ENCODE data around the gene SERPINA6. TPM values are rescaled to one million over a fixed set of nuclear protein-coding genes. Genes with fewer than 3 reads are reported as not detected.

Gene SERPINA6
- total RNA-seq, 1 experiment from 2014 or later: not detected

GRCh38 chr14:94304243-94304642 lies 18.9 kb downstream of the SERPINA6 start:
- no peaks in the 10 kb centered on the region for H3K9me3 ChIP-seq (ENCODE audit: control insufficient read depth, insufficient read depth, low read depth, low read length)
- H3K36me3 ChIP-seq (ENCODE audit: control insufficient read depth, insufficient read depth, low read length): no peaks in the 10 kb centered on the region
- H3K4me3 ChIP-seq (ENCODE audit: low read depth in 2 of 2, low read length in 2 of 2): no peak overlapping the region
- in situ Hi-C loops (cut with HindIII; ENCODE audit: low pct_unique_long_range_greater_than_20kb, low sequenced_read_pairs): no loop called here
- POLR2A ChIA-PET: no interaction called here
- no peaks in the 10 kb centered on the region for H3K4me1 ChIP-seq (ENCODE audit: control insufficient read depth, insufficient read depth, low read length)
- intact Hi-C loops (cut with micrococcal nuclease; ENCODE audit: unreplicated experiment): no loop called here
- CTCF ChIA-PET: no interaction called here
- no TSS peak for BruUV-seq (replicated peaks)
- ATAC-seq (no peak), DNase-seq (ENCODE audit: low read depth, low spot score) (no peak)
- H3K27ac ChIP-seq (ENCODE audit: low read length): no peak overlapping the region
- H3K27me3 ChIP-seq (ENCODE audit: control insufficient read depth, insufficient read depth, low read length): no peaks in the 10 kb centered on the region
- no peak for TF ChIP-seq CTCF (IDR thresholded peaks at IDR 0.05)
- no peak for TF ChIP-seq POLR2AphosphoS5 (IDR thresholded peaks at IDR 0.05; ENCODE audit: low read depth, low read length)
- no peak for TF ChIP-seq TCF7L2 (IDR thresholded peaks at IDR 0.05; ENCODE audit: low read depth, low read length)
- TF ChIP-seq SIN3A (IDR thresholded peaks at IDR 0.05; ENCODE audit: borderline replicate concordance, insufficient read depth, low read depth, low read length): no peak
- TF ChIP-seq, protein P1, sequence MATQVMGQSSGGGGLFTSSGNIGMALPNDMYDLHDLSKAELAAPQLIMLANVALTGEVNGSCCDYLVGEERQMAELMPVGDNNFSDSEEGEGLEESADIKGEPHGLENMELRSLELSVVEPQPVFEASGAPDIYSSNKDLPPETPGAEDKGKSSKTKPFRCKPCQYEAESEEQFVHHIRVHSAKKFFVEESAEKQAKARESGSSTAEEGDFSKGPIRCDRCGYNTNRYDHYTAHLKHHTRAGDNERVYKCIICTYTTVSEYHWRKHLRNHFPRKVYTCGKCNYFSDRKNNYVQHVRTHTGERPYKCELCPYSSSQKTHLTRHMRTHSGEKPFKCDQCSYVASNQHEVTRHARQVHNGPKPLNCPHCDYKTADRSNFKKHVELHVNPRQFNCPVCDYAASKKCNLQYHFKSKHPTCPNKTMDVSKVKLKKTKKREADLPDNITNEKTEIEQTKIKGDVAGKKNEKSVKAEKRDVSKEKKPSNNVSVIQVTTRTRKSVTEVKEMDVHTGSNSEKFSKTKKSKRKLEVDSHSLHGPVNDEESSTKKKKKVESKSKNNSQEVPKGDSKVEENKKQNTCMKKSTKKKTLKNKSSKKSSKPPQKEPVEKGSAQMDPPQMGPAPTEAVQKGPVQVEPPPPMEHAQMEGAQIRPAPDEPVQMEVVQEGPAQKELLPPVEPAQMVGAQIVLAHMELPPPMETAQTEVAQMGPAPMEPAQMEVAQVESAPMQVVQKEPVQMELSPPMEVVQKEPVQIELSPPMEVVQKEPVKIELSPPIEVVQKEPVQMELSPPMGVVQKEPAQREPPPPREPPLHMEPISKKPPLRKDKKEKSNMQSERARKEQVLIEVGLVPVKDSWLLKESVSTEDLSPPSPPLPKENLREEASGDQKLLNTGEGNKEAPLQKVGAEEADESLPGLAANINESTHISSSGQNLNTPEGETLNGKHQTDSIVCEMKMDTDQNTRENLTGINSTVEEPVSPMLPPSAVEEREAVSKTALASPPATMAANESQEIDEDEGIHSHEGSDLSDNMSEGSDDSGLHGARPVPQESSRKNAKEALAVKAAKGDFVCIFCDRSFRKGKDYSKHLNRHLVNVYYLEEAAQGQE (IDR thresholded peaks at IDR 0.05; ENCODE audit: insufficient read depth in 1 of 2, low read depth in 2 of 2, low read length in 1 of 2): no peak

- in situ Hi-C loops (cut with HindIII; ENCODE audit: low pct_unique_long_range_greater_than_20kb, low sequenced_read_pairs): no loop called here
- intact Hi-C loops (cut with micrococcal nuclease; ENCODE audit: unreplicated experiment): no loop called here
These were observed 20.0 kb downstream of the SERPINA6 start for GRCh38 chr14:94303111-94303510.

More at GRCh38 chr14:94303111-94303510, 20.0 kb downstream of the SERPINA6 start:
- TF ChIP-seq SIN3A (IDR thresholded peaks at IDR 0.05; ENCODE audit: borderline replicate concordance, insufficient read depth, low read depth, low read length) (no peak), POLR2AphosphoS5 (IDR thresholded peaks at IDR 0.05; ENCODE audit: low read depth, low read length) (no peak), CTCF (IDR thresholded peaks at IDR 0.05) (no peak)
- Histone ChIP-seq H3K9me3 (ENCODE audit: control insufficient read depth, insufficient read depth, low read depth, low read length) (no peaks in the 10 kb centered on the region), H3K4me3 (ENCODE audit: low read depth in 2 of 2, low read length in 2 of 2) (no peak overlapping the region), H3K27ac (ENCODE audit: low read length) (no peak overlapping the region), H3K27me3 (ENCODE audit: control insufficient read depth, insufficient read depth, low read length) (no peaks in the 10 kb centered on the region), H3K36me3 (ENCODE audit: control insufficient read depth, insufficient read depth, low read length) (no peaks in the 10 kb centered on the region), H3K4me1 (ENCODE audit: control insufficient read depth, insufficient read depth, low read length) (no peaks in the 10 kb centered on the region)
- no peak for ATAC-seq
- no TSS peak for BruUV-seq (replicated peaks)
- DNase-seq (ENCODE audit: low read depth, low spot score): no peak
- ChIA-PET CTCF (no interaction called here), POLR2A (no interaction called here)
